Lower leg skin (tissue), 4 donors: ENCODE data around the gene ZNF768. TPM values are rescaled to one million over a fixed set of nuclear protein-coding genes. Genes with fewer than 3 reads are reported as not detected.
"Not testable (repeated sequence)": the region's sequence is repeated elsewhere in the genome, so short reads cannot be mapped to it uniquely, and the experiment has no call there.

ENCODE experiments used
- DNase-seq, 2 donors: peaks; one replicate each; pipeline ENCODE4 v3.0.0-alpha.2; 2019; ENCODE audit warnings: low spot score in 2 of 2
- H3K4me3 ChIP-seq: fragments of 200-600 bp; sonication (generic); 2 replicates; pipeline ENCODE4 v1.5.1; 2017; ENCODE audit warnings: mild to moderate bottlenecking, low read depth; ENCODE audit not compliant: poor library complexity, severe bottlenecking
- POLR2A ChIP-seq, 2 donors: fragments of 450-650 bp; IDR thresholded peaks; one replicate each; pipeline ENCODE4 v1.6.1; 2016 to 2017; ENCODE audit warnings: antibody characterized with exemption in 2 of 2, mild to moderate bottlenecking in 1 of 2, moderate library complexity in 1 of 2
- WGBS, 2 donors: methylation state at CpG; one replicate each; pipeline ENCODE4 v1.1.5; 2018; 5-methylcytosine and 5-hydroxymethylcytosine counted together
- intact Hi-C: fragments of 100-400 bp; cut with DNase I; formaldehyde crosslinking; loops from one replicate; pipeline ENCODE4 v1.15.0; 2023; ENCODE audit warnings: low total_unique reads
- total RNA-seq, 4 donors: library from RNA; depleted of rRNA; stranded (reverse); fragments of >200 nt; gene quantifications; one replicate each; pipeline ENCODE4 v1.1.0, GENCODE V29; 2016
- TF ChIP-seq, protein P1 (sequence below), 3 donors: fragments of 450-650 bp; IDR thresholded peaks; one replicate each; pipeline ENCODE4 v1.5.1; 2016; ENCODE audit warnings: antibody characterized with exemption in 3 of 3, mild to moderate bottlenecking in 3 of 3, moderate library complexity in 2 of 3

The ZNF768 gene
- total RNA-seq, 4 donors from 2014 or later = 31.1 to 43.5 (median 41.0) TPM

- H3K4me3 ChIP-seq = no peak overlapping the region
- no peak for DNase-seq
- intact Hi-C loops = no loop called here
- no peak for TF ChIP-seq POLR2A (IDR thresholded peaks at IDR 0.05)
- TF ChIP-seq, protein P1, sequence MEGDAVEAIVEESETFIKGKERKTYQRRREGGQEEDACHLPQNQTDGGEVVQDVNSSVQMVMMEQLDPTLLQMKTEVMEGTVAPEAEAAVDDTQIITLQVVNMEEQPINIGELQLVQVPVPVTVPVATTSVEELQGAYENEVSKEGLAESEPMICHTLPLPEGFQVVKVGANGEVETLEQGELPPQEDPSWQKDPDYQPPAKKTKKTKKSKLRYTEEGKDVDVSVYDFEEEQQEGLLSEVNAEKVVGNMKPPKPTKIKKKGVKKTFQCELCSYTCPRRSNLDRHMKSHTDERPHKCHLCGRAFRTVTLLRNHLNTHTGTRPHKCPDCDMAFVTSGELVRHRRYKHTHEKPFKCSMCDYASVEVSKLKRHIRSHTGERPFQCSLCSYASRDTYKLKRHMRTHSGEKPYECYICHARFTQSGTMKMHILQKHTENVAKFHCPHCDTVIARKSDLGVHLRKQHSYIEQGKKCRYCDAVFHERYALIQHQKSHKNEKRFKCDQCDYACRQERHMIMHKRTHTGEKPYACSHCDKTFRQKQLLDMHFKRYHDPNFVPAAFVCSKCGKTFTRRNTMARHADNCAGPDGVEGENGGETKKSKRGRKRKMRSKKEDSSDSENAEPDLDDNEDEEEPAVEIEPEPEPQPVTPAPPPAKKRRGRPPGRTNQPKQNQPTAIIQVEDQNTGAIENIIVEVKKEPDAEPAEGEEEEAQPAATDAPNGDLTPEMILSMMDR (IDR thresholded peaks at IDR 0.05) = no peak
- WGBS, 2 donors = 83 to 90% methylated on average over 7 of the region's 7 CpGs
Measured at GRCh38 chr16:30485818-30486436, 40.4 kb downstream of the ZNF768 start.

DNA sequence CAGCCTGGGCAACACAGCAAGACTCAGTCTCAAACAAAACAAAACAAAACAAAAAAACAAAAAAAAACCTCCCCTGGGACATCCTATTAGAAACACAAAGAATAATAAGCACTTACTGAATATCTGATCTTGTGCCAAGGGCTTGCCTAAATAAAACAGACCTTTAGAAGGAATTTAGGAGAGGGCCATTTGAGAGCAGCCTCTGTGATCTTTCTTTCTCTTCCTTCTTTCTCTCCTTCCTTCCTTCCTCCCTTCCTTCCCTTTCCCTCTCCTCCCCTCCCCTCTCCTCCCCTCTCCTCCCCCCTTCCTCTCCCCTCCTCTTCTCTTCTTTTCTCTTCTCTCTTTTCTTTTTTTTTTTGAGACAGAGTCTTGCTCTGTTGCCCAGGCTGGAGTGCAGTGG lies 41.5 kb downstream of the ZNF768 start:
- H3K4me3 ChIP-seq = no peak overlapping the region
- intact Hi-C loops = no loop called here
- no peak for DNase-seq
- TF ChIP-seq, protein P1 (IDR thresholded peaks at IDR 0.05) = no peak
- TF ChIP-seq POLR2A (IDR thresholded peaks at IDR 0.05) = no peak

GRCh38 chr16:30482366-30482765 lies 44.0 kb downstream of the ZNF768 start:
- WGBS, 2 donors = 84 to 89% methylated on average over 3 of the region's 3 CpGs
- TF ChIP-seq, protein P1 (IDR thresholded peaks at IDR 0.05) = no peak
- TF ChIP-seq POLR2A (IDR thresholded peaks at IDR 0.05) = no peak
- H3K4me3 ChIP-seq = no peak overlapping the region
- no peak for DNase-seq
- intact Hi-C loops = no loop called here

- DNase-seq = no peak
- TF ChIP-seq, protein P1 (IDR thresholded peaks at IDR 0.05) = no peak
- no peak for TF ChIP-seq POLR2A (IDR thresholded peaks at IDR 0.05)
- WGBS, 2 donors = 83 to 84% methylated on average over 5 of the region's 5 CpGs
- intact Hi-C loops = no loop called here
- no peak overlapping the region for H3K4me3 ChIP-seq
Measured at GRCh38 chr16:30481381-30481780, 45.0 kb downstream of the ZNF768 start.

GRCh38 chr16:30478766-30479478 lies 47.4 kb downstream of the ZNF768 start:
- no peak for TF ChIP-seq POLR2A (IDR thresholded peaks at IDR 0.05)
- TF ChIP-seq, protein P1 (IDR thresholded peaks at IDR 0.05) = no peak
- DNase-seq = no peak
- H3K4me3 ChIP-seq = no peak overlapping the region
- intact Hi-C loops = no loop called here
- WGBS, 2 donors = 90 to 91% methylated on average over 12 of the region's 12 CpGs

DNA sequence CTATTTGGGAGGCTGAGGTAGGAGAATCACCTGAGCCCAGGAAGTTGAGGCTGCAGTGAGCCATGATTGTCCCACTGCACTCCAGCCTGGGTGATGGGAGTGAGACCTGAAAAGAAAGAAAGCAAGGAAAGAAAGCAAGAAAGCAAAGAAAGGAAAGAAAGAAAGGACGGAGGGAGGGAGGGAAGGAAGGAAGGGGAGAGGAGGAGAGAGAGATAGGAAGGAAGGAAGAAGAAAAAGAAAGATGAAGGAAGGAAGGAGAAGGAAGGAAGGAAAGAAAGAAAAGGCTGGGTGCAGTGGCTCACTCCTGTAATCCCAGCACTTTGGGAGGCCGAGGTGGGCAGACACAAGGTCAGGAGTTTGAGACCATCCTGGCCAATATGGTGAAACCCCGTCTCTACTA lies 48.6 kb downstream of the ZNF768 start:
- H3K4me3 ChIP-seq, intact Hi-C loops: not testable (repeated sequence)
- 91 to 93% methylated on average over 3 of the region's 3 CpGs for WGBS, 2 donors

More for the DNA sequence above, 48.6 kb downstream of the ZNF768 start:
- not testable (repeated sequence) for DNase-seq
